Kidney tubule cell (primary cell): ENCODE results near the gene ANKHD1.
"Not testable (repeated sequence)": the region's sequence is repeated elsewhere in the genome, so short reads cannot be mapped to it uniquely, and the experiment has no call there.

ENCODE experiments used
- DNase-seq: peaks from one replicate; pipeline ENCODE4 v3.0.0-alpha.2; 2018; ENCODE audit warnings: low spot score

ANKHD1 gene

DNA sequence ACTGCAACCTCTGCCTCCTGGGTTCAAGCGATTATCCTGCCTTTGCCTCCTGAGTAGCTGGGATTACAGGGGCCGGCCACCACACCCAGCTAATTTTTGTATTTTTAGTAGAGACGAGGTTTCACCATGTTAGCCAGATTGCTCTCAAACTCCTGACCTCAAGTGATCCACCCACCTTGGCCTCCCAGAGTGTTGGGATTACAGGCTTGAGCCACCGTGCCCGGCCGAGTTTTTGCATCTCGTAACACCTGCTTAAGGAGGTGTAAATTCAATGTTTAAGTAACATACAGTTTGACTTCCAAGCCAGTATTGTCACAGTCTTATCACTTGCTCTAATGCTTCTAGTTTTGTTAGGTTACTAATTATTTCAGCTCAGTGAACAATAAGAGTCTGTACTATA lies 19.7 kb downstream of the ANKHD1 start:
- DNase-seq = not testable (repeated sequence)

DNA sequence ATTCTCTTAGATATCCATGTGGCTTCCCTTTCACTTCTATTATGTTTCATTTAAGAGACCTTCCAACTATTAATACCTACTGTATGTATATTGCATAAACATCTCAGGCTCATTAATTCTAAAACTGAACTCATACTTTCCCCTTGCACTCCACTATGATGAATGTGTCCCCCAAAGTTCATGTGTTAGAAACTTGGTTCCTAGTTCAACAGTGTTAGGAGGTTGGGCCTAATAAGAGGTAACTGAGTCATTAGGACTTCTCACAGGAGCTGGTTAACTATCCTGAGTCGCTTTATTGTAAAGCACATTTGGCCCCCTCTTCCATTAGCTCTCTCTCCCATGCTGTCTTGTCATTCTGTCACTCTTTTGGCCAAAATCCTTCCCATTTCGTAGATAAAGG lies 22.0 kb downstream of the ANKHD1 start:
- DNase-seq = no peak

DNA sequence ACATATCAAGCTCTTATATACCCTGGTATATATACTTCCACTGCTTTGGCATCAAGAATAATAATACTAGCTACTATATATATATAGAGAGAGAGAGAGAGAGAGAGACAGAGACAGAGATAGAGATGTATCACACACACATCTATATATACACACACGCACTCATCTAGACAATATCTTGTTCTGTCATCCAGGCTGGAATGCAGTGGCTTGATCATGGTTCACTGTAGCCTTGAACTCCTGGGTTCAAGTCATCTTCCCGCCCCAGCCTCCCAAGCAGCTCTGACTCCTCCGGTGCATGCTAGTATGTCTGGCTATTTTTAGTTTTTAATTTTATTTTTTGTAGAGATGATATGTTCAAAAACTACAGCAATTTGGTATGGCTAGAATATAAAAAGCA lies 22.5 kb downstream of the ANKHD1 start:
- no peak for DNase-seq

DNA sequence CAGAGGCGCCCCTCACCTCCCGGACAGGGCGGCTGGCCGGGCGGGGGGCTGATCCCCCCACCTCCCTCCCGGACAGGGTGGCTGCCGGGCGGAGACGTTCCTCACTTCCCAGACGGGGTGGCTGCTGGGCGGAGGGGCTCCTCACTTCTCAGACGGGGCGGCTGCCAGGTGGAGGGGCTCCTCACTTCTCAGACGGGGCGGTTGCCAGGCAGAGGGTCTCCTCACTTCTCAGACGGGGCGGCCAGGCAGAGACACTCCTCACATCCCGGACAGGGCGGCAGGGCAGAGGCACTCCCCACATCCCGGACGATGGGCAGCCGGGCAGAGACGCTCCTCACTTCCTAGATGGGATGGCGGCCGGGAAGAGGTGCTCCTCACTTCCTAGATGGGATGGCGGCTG lies 26.1 kb downstream of the ANKHD1 start:
- not testable (repeated sequence) for DNase-seq

DNA sequence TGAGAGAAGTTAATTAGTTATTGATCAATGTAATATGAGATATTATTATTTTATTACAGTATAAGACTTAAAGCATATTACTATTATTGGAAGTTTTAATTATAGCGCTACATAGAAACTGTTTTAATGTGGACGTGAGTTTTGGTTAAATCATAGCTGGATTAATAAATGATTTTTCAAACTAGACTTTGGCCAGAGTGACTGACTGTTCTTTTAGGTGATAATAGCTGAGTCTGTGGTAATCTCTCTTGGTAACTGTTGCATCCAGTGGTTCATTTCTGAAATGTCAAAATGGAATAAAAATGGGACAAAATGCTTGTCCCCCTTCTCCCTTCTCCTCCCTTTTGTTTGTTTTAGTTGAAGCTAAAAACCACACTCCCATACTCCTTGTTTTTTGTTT lies 28.1 kb downstream of the ANKHD1 start:
- no peak for DNase-seq

DNA sequence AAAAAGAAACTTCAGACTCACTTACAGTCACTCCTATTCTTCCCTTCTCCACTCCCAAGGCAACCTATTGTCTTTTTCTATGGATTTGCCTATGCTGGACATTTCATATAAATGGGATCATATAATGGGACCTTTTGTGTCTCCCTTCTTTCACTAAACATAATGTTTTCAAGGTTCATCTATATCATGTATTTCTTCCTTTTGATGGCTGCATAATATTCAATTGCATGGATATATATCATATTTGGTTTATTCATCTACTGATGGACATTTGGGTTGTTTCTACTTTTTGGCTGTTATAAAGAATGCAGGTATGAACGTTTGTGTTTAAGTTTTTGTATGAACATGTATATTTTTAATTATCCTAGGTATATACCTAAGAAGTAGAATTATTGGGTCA lies 30.6 kb downstream of the ANKHD1 start:
- DNase-seq = no peak

DNA sequence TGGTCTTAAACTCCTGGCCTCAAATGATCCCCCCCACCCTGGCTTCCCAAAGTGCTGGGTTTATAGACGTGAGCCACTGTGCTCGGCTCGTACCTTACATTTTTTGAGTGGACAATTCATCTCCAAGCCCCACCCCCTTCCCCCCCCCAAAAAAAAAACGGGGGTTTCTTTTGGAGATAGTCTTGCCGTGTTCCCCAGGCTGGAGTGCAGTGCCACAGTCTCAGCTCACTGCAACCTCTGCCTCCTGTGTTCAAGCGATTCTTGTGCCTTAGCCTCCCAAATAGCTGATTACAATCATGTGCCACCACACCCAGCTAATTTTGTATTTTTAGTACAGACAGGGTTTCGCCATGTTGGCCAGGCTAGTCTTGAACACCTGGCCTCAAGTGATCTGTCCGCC lies 31.3 kb downstream of the ANKHD1 start:
- DNase-seq = no peak

DNA sequence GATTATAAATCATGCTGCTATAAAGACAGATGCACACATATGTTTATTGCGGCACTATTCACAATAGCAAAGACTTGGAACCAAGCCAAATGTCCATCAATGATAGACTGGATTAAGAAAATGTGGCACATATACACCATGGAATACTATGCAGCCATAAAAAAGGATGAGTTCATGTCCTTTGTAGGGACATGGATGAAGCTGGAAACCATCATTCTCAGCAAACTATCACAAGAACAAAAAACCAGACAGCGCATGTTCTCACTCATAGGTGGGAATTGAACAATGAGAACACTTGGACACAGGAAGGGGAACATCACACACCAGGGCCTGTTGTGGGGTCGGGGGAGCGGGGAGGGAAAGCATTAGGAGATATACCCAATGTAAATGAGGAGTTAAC lies 55.7 kb downstream of the ANKHD1 start:
- not testable (repeated sequence) for DNase-seq

DNA sequence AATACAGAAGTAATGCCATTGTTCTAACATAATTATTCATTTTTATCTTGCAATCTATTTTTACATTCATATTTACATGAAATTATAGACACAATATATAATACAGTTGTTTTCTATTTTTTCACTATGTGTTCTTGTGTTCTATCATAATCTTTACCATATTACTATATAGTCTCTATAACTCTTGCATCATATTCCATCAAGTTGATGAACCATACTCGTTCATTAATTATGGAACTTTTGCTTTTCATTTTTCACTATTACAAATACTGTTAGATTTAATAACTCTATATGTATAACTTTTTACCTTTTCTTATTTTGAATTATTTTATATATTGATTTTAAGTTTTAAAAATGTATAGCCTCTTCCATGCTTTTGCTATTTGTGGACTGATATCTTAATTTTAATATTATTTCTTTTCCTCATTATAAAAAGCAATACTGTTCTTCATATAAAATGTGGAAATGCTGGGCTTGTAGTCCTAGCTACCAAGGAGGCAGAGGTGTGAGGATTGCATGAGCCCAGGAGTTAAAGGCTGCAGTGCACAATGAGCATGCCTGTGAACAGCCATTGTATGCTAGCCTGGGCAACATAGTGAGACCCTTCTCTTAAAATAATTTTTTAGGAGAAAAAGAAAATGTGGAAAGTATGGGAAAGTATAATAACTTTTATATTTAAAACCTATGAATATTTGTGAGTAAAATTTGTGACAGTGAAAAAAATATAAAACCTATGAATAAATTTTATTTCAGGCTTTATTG lies 65.5 kb downstream of the ANKHD1 start:
- no peak for DNase-seq

DNA sequence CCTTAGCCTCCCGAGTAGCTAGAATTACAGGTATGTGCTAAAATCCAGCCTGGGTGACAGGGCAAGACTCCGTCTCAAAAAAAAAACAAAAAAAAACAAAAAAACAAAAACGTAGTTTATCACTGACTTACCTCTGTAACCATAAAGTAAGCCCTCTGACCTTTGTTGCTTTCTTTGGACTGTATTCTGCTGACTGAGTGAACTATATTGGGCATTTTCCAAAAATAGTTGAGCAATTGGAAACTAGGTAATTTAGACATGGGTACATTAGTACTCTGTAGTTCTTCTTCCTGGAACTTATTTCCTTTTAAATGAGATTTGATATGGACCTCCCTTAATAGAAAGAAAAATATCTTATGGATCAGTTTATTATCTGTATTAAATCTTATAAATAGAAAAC lies 66.6 kb downstream of the ANKHD1 start:
- no peak for DNase-seq

DNA sequence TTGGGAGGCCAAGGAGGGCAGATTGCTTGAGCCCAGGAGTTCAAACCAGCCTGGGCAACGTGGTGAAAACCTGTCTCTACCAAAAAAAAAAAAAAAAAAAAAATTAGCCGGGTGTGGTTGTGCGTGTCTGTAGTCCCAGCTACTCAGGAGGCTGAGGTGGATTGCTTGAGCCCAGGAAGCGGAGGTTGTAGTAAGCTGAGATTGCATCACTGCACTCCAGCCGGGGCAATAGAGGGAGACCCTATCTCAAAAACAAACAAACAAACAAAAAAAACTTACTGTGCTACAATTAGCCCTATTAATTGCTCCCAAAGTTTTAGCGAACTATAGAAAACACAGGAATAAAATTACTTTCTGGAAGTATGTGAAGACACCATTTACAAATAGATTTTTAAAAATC lies 67.6 kb downstream of the ANKHD1 start:
- DNase-seq = no peak

DNA sequence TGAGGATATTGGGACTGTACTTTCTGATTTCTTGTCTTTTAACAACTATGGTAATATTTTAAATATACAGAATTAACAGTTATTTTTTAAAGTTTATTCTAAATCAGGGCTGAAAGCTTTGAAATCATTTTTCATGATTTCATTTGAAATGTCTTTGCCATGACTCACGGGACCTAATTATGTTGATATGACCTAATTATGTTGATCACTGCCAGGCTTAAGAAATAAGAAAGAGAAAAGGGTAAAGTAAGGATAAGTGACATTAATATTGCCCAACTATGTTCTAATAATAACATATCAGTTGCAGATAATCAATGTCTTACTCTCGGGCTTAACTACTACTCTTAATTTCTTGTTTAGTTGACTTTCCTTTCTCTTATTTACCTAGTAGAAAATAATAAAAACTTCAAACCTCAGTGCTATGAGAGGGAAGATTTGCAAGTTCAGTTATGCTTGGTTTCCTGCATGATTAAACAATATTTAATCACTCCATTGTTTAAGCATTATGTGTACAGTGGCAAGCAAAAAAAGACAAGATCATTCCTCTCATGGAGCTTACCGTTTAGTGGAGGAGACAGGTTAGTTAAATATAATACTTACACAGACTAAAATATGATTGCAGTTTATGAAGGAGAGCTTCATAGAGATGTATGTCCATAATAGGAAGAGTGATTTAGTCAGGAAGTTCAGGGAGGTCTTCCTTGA lies 78.8 kb downstream of the ANKHD1 start:
- peak; percentile 20 for DNase-seq

DNA sequence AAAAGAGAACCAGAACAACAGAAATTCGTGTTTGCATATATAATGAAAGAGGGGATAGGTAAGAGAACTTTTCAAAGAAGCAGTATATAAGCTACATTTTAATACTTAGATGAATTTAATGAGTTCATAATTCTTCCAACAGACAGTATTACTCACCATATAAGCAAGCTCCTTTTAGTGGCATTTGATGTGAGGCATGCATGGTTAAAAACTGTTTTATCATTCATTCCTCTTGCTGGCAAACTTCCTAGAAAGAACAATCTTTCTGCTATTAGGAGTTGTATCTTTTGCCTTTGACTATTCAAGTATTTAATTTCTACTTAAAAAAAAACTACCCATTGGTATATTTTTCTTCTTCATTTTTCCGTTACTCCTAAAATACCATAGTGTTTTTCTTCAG lies 80.1 kb downstream of the ANKHD1 start:
- DNase-seq = no peak

DNA sequence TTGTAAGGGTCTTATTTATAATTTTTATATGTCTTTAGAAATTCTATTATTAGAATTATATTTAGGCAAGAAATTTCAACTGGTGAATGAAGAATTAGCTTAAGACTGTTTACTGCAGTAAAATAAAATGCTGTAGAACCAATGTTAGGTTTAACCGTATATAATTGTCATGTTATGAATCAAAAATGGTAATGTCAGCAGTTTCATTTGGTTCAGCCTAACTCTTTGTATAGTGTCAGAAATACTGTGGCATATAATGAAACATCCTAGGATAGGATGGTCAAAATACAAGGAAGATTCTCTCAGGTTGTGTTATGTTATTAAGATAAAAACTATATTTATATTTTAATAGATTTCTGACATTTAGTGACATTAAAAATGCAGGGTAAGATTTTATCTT lies 81.4 kb downstream of the ANKHD1 start:
- DNase-seq = no peak

DNA sequence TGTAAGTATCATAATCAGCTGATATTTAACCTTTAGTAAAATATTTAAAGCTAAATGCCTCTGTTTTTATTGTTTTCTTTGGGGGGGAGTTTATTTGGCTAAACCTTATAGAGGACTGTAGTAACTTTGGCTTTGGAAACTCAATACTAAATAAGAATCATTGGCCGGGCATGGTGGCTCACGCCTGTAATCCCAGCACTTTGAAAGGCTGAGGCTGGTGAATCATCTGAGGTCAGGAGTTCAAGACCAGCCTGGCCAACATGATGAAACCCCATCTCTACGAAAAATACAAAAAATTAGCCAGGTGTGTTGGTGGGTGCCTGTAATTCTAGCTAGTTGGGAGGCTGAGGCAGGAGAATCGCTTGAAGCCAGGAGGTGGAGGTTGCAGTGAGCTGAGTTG lies 86.5 kb downstream of the ANKHD1 start:
- DNase-seq = not testable (repeated sequence)

DNA sequence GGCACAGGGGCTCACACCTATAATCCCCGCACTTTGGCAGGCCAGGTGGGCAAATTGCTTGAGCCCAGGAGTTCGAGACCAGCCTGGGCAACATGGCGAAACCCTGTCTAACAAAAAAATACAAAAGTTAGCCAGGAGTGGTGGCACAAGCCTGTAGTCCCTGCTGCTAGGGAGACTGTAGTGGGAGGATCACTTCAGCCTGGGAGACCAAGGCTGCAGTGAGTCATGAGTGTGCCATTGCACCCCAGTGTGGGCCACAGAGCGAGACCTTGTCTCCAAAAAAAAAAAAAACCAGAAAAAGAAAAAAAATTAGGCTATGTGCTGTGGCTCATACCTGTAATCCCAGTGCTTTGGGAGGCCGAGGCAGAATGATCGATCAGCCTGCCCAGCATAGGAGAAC lies 87.3 kb downstream of the ANKHD1 start:
- no peak for DNase-seq

DNA sequence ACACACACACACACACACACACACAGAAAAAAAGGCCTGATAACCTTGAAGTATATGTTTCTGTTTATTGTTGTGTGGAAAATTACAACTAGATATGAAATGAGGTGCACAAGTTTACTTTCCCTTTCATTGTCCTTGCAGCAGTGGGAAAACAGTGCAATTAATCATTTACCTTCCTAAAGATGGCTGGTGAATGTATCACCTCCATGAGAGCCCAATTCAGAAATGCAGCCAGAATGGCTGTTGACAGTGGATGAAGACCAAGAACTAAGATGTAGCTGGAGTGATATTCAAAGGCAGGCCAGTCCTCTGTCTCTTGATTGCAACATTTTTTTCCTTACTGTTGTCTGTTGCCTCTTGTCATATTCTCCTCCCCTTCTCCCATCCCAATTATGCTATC lies 96.3 kb downstream of the ANKHD1 start:
- peak; percentile 74 for DNase-seq

DNA sequence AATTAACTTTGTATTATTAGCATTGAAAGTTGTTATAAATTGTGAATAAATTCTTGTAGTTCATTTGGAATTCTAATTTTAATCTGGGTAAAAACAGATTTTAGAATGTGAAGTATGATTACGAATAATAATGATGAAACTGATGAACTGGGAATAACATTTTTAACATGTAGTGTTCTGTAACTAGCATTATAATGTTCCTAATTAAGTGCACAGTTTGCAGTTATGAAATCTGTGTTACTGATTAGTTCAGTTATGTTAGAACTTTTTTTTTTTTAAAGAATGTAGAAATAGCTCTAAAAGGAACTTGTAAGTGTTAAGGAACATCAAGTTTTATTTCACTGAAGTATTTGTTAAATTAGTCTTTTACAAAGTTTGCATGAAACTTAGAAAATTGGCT lies 97.0 kb downstream of the ANKHD1 start:
- DNase-seq = no peak

DNA sequence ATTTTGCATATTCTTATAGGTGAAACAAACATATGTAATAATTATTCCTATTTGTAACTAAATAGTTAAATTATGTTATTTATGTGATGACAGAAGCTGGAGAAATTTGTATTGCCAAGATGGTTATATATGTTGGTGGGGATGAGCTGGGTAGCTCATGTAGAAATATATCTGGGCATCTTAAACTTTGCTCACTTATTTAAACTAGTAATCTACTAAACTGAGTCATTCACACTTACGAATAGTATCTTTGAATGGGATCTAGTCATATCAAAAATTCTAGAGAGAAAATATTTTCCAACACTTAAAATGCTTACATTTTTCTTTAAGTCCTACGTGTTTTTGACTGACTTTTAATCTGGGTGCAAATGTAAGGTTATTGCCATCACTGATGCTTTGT lies 101.2 kb downstream of the ANKHD1 start:
- no peak for DNase-seq

DNA sequence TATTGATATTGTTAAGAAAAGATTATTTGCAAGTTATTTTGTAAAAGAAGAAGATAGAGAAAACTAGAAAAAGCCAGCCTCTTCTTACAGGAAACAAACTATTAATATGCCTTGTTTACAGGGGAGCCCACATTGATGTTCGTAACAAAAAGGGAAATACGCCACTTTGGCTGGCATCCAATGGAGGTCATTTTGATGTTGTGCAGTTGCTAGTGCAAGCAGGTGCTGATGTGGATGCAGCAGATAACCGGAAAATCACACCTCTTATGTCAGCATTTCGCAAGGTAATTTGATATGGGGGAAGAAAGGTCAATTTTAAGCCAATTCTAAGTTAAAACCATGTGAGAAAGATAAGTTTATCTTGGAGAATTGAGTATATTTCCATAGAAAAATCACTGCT lies 108.3 kb downstream of the ANKHD1 start:
- DNase-seq = no peak

DNA sequence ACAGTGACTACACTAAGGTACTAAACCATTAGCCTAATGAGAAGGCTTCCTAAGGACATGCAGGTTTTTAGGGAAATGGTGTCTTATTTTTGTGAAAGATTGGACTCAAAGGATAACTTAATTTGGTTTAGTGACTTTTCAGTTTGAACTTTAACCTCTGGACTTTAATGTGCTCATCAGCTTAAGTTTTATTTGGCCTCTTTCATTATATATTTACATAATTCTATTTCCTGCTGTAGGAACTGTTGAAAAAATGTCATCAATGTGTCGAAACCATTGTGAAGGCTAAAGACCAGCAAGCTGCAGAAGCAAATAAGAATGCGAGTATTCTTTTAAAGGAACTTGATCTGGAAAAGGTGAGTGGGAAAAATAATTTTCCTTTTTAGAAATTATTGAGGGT lies 111.5 kb downstream of the ANKHD1 start:
- DNase-seq = no peak

DNA sequence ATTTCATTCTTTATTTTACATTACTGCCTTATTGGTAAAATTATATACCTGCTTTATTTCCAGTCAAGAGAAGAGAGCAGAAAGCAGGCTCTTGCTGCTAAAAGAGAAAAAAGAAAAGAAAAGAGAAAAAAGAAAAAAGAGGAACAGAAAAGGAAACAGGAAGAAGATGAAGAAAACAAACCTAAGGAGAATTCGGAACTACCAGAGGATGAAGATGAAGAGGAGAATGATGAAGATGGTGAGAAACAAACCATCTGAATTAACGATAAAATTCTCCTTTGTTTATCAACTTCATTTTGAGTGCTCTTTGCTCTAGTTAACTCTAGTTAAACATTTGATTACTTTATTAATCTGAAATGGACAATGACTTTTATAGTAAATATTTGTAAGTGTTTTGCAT lies 122.4 kb downstream of the ANKHD1 start:
- no peak for DNase-seq

DNA sequence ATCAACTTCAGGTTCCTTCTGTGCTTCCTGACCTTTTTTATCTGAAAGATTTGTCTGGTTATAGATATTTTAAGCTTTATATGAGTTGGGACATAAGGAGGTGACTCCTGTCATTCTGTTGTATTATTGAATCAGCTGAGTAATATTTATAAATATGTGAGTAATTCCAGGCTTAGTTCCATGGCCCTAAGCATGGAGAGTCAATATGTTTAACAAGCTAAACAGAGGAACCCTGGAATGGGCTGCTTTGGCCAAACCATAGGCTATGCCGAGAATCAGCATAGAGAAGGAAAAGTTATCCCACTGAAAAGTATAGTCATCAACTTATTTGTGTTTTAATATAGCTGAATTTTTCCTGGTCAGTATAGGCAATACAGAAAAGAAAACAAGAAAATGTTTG lies 138.6 kb downstream of the ANKHD1 start:
- no peak for DNase-seq

DNA sequence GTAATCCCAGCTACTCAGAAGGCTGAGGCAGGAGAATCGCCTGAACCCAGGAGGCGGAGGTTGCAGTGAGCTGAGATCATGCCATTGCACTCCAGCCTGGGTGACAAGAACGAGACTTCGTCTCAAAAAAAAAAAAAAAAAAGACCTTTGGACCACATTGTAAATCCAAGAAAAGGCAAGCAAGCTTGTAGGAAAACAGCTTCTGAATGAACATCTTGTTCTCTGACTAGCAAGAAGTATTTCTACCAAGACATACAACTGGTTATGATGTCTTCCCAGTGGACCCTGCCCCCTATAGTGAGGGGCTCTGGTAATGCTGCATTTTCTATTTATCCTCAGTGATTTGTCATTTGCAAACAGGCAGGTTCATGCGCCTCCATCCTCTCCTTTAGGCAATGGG lies 141.3 kb downstream of the ANKHD1 start:
- no peak for DNase-seq
